NCI-H2029 (cell line): ENCODE results near the gene MEN1.

ENCODE experiments used
- DNase-seq: peaks from one replicate; lab custom pipeline; 2025; lab: John Stamatoyannopoulos, UW

MEN1 gene

DNA sequence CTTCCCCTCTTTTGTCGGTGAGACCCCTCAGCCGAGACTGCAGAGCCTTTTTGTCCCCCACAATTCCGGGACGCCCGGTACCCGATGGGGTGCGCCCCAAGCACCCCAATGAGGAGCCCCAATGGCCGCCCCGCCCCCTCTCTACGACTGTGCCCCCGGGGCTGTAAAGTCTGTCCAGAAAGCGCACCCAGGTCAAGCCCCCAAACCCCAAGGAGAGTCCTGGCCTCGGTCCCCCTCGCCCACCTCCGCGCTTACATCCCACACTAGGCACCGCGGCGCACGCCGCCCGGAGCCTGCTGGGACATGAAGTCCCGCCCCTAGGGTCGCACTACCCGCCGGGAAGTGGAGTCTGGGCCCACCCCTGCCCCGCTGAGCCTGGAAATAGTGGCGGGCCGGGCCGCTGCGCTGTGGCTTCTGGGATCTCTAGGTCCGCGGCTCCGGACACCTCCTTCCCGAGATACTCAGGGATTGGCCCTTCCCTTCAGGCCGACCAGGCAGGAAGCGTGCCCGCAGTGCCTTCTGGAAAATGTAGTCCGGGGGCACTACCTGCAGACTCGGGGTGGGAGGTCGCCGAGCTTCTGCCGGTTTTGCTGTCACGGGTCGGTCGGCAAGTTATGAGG lies at the start of gene MEN1:
Gene MEN1 (minus strand): TSS at position 281 of the 620 bp plus-strand sequence. CDS start 442 bp downstream, outside the sequence.
- DNase-seq, result peak; percentile 97

DNA sequence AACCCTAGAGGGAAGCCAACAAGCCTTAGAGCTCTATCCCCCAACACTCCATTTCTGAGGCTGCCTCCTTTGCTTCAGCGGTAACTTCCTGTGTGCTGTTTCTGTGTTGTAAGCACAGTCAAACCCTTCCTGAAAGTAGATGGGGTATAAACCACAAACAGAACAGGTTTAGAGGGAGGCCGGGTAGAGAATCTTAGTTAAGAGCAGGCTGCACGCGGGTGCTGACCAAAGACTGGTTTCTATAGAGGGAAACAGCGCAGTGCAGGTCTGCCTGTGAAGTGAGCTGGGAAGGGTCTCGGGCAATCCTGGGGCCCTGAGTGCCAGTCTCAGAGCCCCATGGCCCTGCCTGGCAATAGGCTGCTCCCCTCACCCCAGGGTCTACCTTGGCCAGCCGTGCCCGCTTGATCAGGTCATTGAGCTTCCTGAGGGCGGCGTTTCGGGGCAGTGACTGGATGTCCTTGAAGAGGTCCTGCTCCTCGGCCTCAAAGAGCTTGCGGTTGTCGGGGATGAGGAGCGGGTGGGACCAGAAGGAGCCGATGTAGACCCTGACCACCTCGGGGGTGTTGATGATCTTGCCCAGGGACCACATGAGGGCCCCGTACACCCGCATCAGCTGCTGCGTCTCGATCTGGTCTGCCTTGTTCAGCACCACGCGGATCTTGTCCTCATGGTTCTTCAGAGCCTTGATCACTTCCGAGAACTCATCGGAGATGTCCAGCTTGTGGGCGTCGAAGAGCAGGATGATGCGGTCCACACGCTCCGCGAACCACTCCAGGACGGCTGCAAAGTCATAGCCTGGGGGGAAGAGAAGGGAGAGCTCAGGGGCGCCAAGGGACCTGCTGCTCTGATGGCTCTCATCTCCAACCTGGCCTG lies 49.4 kb upstream of the MEN1 start:
- no peak for DNase-seq

DNA sequence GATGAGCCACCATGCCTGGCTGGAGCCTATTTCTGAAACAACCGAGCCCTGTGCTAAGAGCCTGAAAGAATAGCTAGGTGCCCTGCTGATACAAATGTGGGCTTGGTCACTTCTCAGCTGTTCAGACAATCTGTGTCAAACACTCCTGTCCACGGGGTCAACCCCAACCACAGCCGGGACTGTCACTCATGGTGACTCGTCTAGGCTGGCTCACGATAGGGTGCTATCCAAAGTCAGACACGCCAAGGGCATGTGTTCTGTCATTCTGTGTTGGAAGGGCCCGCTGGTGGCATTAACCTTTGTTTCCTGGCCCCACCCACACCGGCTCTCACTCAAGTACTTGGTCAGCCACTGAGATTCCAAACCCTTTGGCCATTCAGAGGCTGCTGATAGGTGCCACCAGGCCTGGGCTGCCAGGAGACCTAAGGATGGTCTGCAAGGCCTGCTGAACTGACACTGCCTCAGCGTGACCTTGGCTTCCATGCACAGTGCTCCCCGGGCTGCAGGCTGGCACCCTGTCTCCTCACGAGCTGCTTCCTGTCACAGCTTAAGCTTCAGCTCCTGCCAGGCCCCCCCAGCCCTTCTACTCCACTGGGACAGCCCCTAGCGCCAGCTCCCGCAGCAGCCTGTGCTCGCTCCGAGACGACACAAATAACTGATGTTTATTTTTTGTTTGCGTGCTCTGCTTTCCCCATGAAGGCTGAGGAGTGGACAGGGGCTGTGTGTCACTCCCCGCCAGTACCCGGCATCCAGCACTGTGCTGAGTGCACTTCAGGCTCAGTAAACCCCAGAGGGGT lies 48.3 kb upstream of the MEN1 start:
- DNase-seq, result no peak

DNA sequence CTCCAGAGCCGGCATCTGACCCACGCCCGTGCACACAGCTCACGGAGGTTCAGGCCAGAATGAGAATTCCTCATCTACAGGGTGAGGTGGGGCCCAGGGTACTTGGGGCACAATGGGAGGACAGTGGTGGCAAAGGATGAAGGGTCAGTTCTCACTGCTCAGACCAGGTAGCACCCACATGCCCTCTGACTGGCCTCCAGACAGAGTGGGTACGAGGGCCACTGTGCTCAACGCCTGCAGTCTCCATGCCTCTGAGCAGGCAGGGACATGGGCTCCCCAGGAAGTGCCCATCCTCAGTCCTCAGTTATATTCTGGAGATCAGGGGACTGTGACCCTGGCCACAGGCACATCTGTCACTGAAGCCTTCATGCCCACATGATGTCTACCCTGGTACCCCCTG lies 47.1 kb upstream of the MEN1 start:
- DNase-seq, result no peak

DNA sequence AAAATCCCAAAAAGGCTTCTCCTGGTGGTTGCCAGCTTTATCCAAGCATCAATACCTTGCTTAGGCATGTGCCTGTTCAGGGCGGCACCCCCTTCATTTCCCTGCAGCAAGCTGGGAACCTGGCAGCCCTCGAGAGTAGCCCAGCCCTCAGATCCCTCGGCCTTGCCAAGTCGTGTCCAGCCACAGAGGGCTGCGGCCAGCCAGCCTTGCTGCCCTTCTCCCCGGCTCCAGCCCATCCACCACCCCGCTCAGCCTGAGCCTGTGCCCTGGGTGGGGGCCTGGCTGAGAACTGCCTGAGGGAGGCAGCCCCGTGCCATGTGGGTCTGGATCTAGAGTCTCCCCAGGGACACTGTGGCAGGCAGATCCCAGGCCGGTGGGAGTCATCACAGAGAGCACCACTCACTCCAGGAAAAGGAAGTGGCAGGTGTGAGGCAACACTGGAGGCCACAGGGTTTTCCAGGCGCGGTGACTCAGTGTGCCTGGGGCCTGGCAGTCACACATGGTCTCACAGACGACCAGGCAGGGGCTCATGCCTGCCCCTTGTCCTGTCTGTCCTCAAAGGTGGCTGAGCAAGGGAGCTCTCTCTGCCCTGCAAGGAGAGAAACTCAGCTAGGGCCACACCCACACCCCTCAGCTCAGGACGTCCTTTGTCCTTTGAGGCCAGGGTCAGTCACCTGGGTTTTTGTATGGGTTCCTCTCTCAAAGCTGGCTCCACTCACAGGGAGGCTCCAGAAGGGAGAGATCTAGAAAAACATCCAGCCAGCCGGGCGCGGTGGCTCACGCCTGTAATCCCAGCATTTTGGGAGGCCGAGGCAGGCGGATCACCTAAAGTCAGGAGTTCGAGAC lies 46.3 kb upstream of the MEN1 start:
- DNase-seq, result no peak

DNA sequence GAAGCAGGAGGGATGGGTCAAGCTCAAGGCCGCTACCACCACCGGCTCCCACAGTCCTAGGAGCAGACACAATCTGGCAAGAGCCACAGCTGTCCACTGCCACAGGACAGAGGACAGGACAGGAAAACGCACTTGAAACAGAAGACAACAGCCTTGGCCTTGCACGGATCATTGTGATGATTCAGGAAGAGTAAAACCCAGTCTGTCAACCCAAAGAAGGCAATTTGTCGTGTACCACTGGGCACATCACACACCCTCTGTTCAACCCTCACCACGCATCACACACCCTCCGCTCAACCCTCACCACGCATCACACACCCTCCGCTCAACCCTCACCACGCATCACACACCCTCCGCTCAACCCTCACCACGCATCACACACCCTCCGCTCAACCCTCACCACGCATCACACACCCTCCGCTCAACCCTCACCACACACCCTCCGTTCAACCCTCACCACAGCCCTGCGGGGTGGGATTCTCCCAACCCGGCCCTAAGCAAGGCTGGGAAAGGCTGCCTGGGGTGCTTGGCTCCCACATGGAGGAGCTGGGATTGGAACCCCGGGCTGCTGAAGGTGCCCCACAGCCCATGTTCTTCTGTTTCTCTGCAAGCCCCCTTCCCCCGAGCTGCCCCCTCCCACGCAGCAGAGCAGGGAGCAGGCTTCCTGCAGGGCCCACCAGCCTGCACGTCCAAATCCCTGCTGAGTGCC lies 45.4 kb upstream of the MEN1 start:
- DNase-seq, result no peak

DNA sequence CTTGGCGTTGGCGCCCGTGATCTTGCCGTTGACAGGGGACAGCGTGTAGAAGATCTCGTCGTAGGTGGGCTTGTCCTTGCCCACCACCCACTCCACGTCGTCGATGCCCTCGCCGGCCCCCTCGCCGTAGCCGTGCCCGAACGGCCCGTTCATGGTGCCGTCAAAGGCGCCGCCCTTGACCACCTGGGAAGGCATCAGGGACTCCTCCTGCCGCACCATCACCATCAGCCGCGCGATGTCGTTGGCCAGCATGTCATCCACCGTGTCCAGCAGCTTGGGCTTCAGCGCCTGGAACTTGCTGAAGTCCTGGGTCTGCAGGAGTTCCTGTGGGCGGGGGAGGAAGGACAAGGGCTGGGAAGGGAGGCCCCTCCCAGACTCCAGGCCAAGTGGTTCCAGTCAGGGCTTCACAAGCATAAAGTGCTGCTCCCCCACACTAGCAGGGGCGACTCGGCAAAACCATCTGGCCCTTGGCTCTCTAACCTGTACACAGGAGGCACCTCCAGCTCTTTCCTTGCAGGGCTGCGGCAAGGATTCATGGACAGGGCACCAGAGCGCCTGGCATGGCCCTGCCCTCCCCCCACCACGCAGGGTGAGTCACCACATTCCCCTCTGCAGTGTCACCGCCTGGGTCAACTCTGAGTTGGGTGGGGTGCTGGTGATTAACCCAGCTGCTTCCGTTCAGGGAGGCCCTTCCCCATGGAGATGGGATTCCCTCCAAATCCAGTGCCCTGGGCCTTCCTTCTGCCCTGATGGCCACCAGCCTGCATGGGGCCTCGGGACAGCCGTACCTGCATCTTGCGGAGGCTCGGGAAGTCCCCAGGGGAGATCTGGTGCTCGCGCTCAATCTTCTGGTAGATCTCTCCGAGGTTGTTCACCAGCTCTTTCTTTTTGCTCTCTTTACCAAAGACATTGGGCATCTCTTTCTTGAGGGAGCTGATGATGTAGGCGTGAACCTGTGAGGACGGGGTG lies 44.5 kb upstream of the MEN1 start:
- no peak for DNase-seq

DNA sequence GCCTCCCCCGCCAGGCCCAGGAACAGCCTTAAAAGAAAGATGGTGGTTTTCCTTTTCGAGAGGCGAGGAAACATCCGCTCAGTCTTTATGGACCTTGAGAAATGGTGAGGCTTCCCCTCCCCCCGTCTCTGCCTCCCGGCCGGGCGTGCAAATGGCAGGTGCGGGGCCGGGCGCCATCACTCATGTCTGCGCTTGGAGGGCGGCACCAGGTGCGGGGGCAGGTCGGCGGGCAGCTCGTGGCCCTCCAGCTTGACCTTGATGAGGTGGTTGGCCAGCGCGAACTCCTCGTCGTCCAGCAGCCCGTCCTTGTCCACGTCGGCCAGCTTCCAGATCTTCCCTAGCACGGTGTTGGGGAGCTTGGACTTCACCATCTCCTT lies 43.8 kb upstream of the MEN1 start:
- DNase-seq, result no peak

DNA sequence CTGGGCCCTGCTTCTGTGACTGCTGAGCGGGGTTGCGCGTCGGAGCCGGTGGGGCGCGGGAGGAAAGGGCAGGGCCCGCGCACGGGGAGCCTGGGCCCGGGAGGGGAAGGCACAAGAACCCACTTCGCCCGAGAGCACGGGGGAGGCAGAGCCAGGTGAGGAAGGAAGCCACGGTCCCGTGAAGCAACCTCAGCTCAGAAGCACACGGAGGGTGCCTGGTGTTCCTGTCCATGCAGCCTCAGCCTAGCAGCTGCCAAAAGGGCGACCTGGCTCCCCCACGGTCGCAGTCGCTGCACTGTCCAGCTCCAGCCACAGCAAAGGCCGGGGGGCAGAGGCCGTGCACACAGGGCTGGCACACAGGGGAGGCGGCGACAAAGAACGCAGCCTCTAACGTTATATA lies 43.4 kb upstream of the MEN1 start:
- no peak for DNase-seq

DNA sequence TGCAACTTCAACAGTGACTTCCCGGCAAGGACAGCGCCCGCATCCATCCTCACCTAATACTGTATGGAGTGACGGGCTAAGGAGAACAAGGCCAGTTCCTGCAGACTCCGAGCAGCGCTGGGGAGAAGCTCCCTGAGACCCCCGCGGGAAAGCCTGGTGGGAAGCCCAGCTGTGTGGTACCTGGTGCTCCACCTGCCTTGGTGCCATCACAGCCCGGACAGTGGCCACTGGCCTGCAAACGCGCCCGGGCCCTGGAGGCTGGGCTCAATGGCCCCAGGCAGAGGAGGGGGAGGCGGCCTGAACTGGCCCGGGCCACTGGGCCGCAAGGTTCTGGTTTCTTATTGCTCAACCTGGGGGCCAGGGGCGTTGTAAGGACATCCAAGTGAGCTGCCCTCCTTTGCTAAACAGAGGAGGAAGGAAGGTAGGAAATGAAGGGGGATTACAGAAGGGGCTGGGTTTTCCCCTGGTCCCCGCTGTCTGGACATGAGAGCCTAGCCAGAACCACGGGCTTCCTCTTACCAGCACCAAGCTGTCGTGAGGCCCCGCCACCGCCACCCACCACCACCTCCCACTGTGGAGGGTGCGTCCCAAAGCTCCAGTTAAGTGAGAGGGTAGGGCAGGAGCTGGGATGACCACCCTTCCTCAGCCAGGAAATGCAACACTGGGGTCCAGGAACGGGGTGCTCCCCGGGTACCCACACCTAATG lies 42.6 kb upstream of the MEN1 start:
- DNase-seq, result no peak

DNA sequence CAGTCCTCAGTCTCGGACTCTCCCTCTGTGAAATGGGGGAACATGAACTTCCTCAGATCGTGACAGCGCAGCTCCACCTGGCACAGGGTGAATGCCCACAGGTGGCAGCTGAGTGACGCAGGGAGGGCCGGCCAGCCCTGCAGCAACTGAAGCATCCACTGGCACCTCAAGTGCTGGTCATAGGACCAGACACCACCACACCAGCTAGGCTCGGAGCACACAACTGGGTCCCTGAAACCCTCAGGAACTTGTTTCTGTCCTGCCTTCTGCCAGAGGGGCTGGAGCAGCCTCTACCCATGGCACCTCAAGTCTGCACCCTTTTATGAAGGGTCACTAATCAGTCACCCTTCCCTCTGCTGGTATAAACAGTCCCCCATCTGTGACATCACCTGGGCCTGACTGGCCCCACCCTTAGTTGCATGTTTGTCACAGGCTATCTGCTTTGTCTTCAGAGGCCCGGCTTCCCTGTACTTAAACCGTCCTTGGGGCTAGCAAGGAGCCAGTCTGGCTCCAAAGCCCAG lies 41.5 kb upstream of the MEN1 start:
- DNase-seq, result no peak

DNA sequence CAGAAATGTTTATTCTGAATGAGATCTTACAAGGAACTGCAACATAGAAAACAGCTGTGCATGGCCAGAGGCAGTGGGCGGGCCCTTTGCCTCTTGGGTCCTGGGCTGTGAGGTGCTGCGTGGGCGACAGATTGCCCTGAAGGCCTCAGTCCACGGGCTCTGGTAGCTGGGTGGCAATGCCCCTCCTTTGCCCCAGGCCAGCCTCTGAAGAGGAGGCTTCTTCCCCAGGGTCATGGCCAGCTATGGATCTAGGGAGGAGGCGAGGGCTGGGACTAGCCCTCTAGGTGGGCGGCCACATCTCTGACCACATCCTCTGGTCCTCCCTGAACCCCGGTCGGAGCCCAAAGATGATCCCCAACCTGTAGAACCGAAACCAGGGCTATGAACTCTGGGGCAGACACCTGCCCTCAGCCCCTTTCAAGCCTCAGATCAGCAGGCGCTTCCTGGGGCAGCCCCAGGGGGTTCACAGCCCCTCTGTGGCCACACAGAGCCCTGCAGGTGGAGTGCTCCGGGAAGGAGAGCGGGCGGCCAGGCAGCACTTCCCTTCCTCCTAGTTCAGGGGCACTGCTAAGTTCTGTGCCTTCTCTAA lies 40.7 kb upstream of the MEN1 start:
- DNase-seq, result no peak

DNA sequence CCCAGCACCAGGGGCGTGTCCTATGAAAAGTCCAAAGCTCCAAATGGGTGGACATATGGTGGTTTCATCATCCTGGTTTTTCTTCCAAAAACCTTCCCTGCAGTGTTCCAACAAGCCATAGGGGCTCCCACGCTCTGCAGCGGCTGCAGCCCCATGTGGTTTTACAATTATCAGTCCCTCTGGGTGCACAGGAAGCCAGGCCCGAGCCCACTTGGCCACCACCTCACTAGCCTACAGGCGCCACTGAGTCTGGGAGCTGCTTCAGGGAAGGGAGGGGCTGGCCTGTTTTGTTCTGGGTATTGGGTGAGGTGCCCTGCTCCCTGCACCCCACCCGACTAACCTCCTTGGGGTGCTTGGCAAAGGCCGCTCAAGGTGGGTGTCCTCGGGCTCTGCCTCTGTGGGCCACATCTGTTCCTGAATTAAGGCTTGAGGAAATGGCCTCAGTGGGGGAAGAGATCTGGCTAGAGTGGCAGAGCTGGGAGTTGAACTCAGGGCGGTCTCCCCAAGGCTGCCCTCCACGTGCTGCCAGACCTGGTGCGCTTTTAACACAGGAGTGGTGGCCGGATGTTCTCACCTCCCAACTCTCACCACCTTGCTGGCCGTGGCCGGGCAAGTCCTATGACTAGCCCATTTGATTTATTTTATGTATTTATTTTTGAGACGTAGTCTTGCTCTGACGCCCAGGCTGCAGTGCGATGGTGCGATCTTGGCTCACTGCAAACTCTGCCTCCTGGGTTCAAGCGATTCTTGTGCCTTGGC lies 39.4 kb upstream of the MEN1 start:
- no peak for DNase-seq

DNA sequence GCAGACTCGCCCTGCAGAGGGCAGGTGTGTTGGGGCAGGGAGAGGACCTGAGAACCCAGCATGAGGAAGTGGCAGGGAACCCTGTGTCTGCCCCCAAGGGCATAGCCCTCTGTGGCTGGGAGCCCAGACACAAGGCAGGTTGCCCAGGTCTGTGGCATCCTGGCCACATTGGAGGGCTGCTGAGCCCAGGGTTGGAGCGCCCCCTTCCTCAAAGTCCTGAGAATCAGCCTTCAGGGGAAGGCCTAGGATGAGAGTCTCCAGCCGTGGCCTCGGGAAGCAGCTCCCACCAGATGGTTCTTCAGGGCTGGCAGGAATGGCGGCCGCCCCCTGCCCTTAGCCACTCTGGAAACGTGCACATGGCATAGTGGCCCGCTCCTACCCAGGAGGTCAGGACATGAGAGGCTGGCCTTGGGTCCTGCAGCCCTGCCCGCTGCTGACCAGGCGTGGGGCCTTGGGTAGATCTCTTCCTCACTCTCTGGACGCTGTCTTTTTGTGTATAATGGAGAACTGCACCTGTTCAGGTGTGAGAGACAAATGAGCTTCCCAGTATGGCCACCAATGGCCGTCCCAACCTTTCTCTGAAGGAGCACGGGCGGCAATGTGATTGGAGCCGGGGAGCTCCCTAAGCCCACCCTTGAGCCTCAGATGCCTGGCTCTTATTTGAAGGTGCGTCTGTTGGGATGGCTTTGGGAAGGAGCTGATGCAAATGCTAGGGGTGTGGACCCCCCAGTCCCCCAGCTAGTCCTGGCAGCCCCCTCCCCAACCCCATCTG lies 38.7 kb upstream of the MEN1 start:
- peak; percentile 47 for DNase-seq

DNA sequence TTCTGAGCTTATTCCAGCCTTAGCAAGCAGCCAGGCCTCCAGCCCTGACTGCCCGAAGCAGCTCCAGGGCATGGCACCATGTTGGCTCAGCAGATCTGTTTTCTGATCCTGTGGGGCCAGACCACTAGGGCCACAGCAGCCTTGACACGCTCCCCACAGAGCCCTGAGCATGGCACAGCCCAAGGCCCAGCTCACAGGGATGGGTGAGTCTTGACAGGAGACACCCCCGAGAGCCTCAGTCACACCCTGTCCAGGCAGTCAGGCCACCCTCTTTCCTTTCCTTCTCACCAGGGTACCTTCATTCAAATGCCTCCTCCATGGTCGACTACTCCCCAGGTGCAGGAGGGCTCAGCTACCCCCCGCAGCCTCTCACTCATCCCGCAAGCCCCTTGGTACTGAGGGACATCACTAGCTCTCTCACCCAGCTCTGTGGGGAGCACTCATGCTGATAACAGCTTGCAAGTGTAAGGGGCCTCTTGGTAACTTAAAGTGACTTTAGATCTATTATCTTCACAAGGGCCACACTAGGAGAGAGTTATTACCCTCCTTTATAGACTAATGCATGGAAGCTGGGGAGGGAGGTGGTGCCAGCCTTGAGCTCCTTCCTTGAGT lies 38.0 kb upstream of the MEN1 start:
- DNase-seq, result no peak

DNA sequence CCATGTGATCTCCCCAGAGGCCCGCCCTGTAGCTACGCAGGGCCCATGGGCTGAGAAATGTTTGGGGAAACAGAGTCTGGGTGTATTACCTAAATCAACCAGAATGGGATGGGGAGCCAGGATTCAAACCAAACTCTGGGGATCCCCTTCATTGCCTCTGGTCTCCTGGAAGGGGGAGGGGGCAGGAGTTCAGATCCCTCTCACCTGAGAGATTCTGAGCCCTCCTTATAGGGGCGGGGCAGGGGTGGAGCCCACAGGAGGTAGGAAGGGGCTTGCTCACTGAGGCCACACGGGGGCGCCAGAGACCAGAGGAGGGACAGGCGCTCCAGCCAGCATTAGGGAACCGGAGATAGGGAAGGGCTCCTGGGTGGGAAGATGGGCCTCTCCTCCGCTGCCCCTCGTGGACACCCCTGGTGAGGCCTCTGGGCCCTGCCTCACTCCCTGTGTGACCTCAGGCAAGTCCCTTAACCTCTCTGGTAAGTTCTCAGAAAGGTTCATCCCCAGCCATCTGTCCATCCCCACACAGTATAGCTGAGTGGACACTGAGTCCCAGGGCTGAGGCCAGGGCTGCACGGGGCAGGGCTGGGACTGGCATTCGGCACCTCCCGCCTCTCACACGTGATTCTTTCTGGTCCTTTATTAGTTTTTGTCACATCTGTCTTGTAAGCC lies 36.8 kb upstream of the MEN1 start:
- DNase-seq, result peak; percentile 96
